ENCODE measurements around the gene CMPK2.

The CMPK2 gene

DNA sequence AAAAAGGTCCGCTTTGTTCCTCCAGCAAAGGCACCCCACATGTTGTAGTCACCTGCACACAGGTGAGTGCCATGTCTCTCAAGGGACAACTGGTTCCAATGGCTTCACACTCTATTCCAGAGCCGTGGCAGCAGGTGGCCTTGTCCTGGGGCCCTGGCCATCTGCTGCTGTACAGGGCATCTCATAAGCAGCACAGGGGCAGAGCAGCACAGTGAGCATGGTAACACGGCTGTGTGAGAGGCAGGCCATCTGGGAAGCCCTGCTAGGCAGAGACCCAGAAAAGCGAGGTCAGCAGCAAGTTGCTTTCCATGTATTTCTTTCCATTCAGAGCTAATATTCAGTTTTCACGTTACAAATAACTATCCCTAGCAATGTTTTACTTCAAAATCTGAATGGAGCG, 54.7 kb downstream of the CMPK2 start:
- DNase-seq (ENCODE audit: low read depth): no peak

- DNase-seq (ENCODE audit: low read depth): no peak
Measured at GRCh38 chr2:6808426-6808825, 57.3 kb downstream of the CMPK2 start.

DNA sequence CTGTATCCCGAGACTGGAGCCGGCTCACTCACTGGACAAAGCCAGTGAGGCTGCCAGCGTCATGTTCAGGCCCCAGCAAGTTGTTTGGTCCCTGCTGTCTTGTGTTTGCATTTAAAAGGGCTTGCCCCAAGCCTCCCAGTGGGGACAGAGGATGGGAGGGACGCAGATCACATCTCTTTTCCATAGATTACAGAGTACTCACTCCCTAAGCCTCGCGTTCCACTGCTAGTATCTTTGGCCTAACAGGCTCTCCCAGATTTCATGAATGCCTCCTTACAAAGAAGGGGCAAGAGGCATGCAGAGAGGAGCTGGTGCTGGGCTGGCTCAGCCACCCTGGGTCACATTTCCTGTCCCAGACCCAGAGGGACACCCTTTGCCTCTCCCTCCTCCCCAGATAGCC, 59.1 kb downstream of the CMPK2 start:
- DNase-seq (ENCODE audit: low read depth): no peak

DNA sequence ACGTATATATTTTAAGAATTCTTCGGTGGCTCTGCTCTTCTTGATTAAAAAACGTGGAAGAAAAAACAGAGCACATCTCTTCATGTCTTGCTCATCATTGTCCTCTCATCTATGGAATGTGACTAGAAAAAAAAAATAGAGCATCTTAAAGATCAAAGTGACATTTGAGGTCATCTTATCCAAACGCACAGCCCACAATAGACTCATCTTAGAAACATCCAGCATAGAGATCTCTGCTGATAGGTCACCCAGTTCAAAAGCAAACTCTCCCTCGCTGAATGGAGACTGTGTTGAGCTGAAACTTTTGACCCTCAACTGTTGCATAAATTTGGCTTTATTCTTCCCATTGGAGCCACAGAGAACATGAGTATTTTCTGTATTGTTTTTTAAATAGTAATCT, 65.2 kb downstream of the CMPK2 start:
- DNase-seq (ENCODE audit: low read depth): no peak

Measured in stimulated activated CD8-positive, alpha-beta memory T cell treated with anti-CD3 and anti-CD28 coated beads, Interleukin-7, amount 100 ng/mL, for 24 hours (primary cell).